Measurements from ENCODE around the gene UBL4B.

UBL4B gene

GRCh38 chr1:110118636-110119396 is 6.6 kb downstream of the UBL4B start:
- no peak for DNase-seq

DNA sequence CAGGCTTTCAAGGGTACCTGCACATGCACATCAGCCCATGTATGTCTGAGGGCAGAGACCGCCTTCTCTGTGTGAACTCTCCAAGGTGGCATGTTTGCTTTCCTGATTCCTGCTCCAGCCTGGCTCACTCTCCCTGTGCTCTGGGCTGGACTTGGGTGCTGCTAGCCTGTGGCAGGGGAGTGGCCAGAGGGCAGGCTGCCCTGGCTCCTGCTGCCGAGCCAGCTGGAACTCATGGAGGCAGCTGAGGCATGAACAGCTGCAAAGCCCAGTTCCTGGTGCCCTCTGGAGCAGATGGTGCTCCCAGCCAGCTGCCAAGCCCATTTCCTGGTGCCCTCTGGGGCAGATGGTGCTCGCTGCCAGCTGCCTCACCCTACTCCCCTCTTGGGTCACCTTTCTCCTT is 7.6 kb downstream of the UBL4B start:
- no peak for DNase-seq

DNA sequence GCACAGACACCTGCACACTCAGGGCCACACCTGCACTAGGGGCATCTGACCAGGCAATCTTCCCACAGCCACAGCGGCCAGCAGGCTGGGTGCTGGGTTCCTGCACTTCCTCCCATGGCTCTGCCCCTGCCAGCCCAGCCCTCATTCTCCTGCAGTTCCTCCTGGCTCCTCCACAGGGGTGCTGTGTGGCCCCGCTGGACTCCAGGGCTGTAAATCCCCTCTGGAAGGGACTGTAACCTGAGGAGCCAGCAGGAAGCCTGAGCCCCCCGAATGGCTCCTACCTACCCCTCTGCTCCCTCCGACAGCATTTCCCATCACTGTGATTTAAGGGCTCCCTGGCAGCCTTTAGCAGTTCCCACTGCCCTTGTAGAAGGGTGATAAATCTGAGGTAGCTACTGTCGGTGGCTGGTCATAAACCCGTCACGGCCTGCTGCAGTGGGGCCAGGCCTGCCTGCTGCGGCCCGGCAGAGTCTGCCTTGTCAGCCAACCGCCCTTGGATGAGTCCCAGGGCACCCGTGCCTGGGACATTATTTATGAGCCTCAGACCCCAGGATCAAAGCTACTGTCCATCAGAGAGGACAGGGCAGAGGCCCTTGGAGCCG is 8.8 kb downstream of the UBL4B start:
- DNase-seq: no peak

DNA sequence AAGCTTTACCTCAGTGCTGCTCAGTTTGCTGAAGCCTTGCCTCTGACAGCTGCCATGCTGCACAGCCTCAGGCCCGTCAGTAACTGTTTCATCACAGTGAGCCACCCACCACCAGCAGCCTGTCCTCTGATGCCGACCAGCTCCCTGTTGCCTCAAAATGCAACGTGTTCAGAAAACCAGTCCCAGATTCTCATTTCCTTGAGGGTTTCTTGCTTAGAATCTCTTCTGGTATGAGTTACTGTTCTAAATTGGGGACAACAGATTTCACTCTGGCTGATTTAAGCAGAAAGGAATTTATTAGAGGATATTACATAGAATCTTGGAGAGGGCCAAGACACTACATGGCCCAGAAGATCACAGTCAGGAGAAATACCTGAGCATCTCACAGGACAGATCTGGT is 11.0 kb downstream of the UBL4B start:
- no peak for DNase-seq

DNA sequence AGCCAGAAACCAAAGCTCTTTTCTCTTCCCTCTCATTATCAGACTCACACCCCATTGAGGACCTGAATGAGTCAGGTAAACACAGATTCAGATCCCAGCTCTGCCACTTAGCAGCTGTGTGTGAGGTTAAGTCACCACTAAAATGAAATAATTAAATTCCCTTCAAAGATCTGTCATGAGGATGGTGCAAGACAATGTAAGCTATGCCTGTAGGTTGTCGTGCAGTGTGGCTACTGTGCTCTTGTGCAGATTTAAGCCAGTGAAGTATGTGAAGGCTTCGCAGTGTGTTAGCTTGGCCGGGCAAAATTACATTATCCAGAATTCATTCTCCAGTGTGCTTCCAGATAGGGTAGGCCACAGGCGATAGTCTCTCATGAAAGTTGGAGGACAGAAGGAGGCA is 13.6 kb downstream of the UBL4B start:
- DNase-seq: no peak

- DNase-seq: no peak
Measured at GRCh38 chr1:110130113-110130591, 17.9 kb downstream of the UBL4B start.

DNA sequence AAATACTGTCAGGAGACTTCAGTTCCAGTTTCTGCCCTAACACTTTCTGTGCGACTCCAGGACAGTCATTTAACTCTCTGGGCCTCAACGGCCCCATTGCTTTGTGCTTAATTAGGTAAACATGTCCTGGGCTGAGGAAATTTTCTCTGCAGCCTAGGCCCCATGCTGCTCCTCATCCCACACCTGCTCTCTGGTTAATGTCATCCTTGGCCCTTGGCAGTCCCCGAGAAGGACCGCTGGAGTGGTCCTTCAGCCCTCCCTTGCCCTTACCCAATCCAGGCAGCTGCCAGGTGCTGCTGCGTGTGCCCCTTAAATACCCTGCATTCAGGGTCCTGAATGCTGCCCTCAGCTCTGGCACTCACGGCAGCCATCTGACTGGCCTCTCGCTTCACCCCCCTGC is 18.7 kb downstream of the UBL4B start:
- DNase-seq: no peak

- DNase-seq: no peak
Measured at GRCh38 chr1:110132682-110133081, 20.4 kb downstream of the UBL4B start.

GRCh38 chr1:110133436-110133835 is 21.2 kb downstream of the UBL4B start:
- no peak for DNase-seq

DNA sequence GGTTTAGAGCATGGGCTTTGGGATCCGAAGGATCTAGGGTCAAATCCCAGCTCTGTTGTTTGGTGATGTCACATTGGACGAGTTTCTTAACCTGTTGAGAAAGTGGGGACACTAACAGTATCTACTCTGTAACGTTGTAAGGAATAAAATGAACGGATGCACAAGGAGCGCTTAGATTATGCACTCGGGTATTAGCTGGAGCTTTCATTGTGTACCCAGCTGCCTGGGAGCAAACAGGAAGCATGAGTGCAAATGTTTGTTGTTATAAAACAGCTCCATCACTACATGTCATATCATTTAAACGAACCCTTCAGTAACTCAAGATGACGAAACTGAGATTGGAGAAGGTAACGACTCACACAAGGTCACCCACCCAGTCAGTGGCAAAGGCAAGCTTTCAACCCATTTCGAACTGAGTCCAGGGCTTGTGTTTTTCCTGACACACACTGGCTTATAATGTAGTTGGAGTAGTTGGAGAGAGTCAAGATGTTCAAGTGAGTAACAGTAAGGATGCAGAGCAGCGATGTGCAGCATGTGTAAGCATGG is 21.9 kb downstream of the UBL4B start:
- DNase-seq: no peak

DNA sequence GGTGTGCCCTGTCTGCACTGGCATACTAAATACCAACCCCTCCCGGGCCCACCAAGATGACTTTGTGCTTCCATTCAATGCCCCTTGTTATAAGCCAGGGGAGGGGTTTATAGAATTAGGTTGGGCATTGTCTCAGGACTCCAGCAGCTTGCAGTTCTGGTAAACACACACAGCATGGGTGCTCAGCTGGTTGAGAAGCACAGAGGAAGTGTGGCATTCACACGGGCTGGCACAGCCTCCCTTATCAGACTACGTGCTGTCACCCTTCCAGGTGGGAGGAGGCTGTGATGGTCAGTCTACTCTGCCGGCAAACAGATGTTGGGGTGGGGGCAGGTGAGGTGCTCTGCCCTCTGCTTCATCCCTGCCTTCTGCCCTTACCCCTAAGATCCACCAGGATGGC is 23.0 kb downstream of the UBL4B start:
- no peak for DNase-seq

GRCh38 chr1:110135666-110136065 is 23.4 kb downstream of the UBL4B start:
- no peak for DNase-seq

GRCh38 chr1:110136911-110137310 is 24.7 kb downstream of the UBL4B start:
- peak; percentile 53 for DNase-seq

DNA sequence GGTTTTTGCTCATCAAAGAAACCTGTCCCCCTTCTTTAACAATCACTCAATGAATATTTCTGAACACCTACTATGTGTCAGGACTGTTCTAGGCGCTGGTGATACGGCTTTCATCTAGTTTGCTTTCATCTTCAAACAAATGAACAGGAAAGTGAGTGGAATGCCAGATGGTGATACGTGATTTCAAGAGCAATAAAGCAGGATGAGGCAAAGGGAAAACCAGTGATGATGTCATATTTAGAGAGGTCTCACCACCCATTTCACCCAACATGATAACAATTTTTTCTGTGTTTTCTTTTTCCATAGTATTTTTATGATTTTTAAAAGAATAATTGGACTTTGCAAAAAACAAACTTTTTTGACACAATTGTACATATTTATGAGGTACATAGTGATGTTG is 26.7 kb downstream of the UBL4B start:
- no peak for DNase-seq

DNA sequence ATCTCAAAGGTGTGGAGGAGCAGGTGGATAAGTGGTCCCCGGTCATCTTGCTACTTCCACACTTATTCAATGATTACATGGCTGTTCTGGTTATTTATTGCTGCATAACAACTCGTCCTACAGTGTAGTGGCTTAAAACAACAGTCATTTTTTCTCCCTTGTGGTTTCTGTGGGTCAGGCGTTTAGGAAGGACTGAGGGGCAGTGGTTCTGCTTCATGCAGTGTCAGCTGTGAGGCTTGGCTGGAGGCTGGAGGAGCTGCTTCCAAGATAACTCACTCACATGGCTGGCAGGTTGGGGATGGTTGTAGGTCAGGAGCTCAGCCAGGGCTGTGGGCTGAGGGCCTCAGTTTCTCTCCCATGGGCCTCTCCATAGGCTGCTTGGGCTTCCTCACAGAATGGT is 32.1 kb downstream of the UBL4B start:
- no peak for DNase-seq

- DNase-seq: peak; percentile 50
Measured at GRCh38 chr1:110148961-110149360, 36.7 kb downstream of the UBL4B start.

- peak; percentile 43 for DNase-seq
Measured at GRCh38 chr1:110150330-110151174, 38.3 kb downstream of the UBL4B start, which contains the start of gene SLC6A17. SLC6A17 (plus strand) TSS chr1:110150494; CDS start chr1:110166930, 16,436 bp downstream.

DNA sequence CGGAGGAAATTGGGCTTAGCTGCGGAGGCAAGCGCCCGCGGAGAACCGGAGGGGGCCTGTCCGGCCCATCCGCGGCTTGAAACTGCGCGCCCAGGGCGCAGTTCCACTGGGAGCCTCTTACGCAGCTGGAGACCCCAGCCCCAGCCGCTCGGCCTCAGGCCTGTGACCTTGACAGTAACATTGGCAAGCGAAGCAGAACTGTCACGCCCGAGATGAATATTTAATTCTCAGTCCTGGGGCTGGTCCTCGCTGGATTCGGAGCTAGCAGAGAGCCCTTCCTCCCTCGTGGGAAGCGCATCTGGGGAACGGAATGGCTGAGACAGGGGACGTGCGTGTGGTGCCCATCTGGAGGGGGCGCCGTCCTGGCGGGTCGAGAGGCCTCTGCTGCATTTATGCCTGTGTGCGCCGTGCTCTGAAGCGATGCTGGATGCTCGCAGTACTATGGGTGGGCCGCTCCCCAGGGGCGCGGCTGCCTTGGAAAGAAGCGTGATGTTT is 39.0 kb downstream of the UBL4B start:
- DNase-seq: no peak

DNA sequence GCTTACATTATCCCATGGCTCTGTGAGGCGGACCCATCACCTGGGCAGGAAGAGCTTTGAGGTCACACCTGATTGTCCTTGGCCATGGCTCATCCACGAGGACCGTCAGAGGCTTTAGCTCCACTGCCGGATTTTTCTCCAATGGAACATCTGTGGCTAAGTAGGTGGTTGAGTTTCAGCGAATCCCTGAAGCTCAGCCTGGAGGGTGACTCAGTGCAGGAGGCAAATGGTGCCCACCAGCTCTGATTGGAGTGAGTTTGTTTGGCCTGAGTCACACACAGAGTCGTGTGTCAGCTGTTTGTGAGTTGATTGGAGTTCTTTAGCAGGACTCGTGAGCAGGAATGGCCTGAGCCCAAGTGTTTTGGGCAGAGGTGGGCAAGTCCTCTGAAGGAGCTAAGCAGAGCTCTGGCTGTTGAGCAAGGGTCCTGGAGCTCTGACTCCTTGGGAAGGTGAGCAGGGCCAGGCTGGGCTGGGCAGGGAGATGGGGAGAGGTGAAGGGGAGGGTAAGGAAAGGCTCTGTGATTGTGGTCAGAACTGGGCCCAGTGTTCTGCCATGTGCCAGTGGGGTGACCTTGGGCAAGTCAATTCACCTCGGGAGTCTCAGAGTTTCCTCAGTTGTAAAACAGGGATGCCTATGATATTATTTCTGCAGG is 40.0 kb downstream of the UBL4B start:
- DNase-seq: no peak

DNA sequence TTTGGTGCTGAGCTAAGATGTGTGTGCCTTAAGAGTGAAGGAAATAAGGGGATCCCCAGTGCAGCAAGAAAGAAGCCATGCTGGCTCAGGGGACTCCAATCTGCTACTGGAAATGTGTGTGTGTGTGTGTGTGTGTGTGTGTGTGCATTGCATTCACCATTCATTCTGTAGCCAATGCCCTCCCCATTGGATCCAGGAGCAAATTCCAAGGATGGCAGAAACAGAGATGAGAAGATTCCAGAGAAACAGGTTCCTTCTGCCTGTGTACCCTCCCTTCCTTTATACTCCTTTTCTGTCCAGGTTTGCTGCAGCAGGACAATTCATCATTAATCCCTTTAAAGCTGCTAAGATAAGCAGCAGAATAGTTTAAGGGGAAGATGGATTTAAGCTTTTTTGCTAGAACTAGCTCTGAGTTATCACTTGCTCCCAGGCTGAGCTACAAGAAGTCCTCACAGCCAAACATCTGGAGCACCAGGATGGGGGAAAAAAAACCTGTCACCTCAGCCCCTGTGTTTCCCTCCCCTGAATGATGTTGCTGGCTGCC is 41.2 kb downstream of the UBL4B start:
- DNase-seq: peak; percentile 10

DNA sequence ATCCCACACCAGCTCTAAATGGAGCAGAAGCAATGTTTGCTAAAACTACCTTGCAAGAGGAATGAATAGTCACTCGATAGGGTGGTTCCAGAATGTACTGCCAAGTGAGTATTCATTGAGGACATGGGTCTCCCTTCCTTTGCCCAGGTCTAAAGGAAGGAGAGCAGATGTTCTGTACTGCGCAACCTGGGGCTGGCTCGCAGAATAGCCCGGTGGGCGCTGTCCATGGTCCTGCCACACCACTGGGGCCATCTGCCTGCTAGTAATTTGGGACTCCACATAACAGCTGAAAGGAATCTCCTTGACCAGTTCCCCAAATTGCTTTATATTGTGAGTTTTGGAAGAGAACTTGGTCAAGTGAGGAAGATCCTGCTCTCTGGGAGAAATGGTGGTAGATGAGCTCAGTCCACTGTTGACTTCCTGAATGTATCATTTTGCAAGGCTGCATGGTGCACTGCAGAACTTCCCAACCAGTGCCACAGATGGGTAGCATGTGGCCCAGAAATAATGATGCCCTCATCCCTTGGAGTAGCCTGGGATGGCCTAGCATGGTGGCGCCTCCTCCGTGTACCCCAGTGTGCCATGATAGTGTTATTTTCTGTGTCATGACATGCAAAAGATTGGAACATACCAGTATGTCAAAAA is 43.8 kb downstream of the UBL4B start:
- DNase-seq: no peak

DNA sequence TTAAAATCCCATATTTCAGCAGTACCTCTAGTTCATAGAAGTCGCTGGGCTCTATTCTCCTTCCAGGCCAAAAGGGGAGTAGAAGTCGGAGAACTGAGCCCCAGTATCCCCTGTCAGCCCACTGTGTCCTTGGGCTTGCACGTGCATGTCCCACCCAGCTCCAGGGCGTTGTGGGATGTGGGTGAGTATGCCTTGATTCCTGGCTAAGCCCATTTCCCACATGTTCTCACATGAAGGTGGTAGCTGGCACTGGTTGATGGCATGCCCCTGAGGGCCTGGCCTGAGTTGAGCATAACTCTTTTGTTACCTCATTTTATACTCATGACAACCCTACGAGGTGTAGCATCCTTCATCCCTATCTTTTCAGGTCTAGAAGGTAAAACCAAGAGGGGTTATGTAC is 46.0 kb downstream of the UBL4B start:
- no peak for DNase-seq
